Keratinocyte (primary cell): ENCODE measurements around the gene C22orf31.

ENCODE experiments used
- CTCF ChIP-seq, 3 experiments: IDR thresholded peaks in 1 of 3; conservative IDR thresholded peaks in 1 of 3; optimal IDR thresholded peaks in 1 of 3; 2 replicates in 2 of 3; 3 replicates in 1 of 3; pipeline versions ENCODE3 to v1.5.1; 2011; ENCODE audit warnings: low read length in 3 of 3, mild to moderate bottlenecking in 3 of 3, moderate library complexity in 2 of 3, control low read depth in 1 of 3, inconsistent platforms in 1 of 3; ENCODE audit not compliant: insufficient read depth in 2 of 3; ENCODE audit errors: extremely low read depth in 1 of 3
- EZH2 ChIP-seq: IDR thresholded peaks from one replicate; pipeline ENCODE4 v1.6.1; 2012; ENCODE audit warnings: inconsistent platforms, mild to moderate bottlenecking, low read length, moderate library complexity

DNA sequence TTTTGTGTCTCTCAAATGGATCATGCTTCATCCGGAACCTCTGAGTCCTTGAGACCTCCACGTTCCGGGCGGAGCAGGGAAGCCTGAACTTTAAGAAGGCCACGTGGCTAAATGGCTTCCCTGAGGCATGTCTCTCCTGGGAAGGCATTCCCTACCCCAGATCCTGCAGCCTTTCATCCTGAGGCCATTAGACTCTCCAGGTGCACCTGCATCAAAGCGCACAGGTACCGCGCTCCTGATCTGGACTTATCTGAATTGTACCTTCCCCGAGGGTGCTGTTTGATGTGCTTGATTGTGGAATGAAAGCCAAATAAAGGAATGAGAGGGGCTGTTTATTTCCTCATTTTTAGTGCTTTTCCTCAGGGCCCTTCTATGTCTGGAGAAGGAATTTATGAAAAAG lies 22.5 kb downstream of the C22orf31 start:
- no peak for TF ChIP-seq CTCF (optimal IDR thresholded peaks at IDR 0.05 in 1 of 3, IDR thresholded peaks at IDR 0.05 in 1 of 3, conservative IDR thresholded peaks at IDR 0.05 in 1 of 3; ENCODE audit: extremely low read depth in 1 of 3, insufficient read depth in 2 of 3, low read length in 3 of 3)
- no peak for TF ChIP-seq EZH2
